Uterus (tissue), 4 donors: ENCODE data around the gene ABHD15. TPM values are rescaled to one million over a fixed set of nuclear protein-coding genes. Genes with fewer than 3 reads are reported as not detected.

Experiments used
- DNase-seq, 2 donors: peaks; one replicate each; pipeline ENCODE4 v3.0.0-alpha.2; 2019 to 2020
- H3K27ac ChIP-seq, 2 donors: fragments of 200-600 bp; sonication (generic); 1 replicate in 1 of 2; 2 replicates in 1 of 2; pipeline ENCODE4 v1.5.1; 2016 to 2018
- H3K27me3 ChIP-seq, 2 donors: fragments of 200-600 bp; sonication (generic); one replicate each; pipeline ENCODE4 v1.5.1; 2018 to 2019; ENCODE audit warnings: control low read depth in 1 of 2
- H3K36me3 ChIP-seq, 2 donors: fragments of 200-600 bp; sonication (generic); one replicate each; pipeline ENCODE4 v1.5.1; 2019; ENCODE audit warnings: control low read depth in 1 of 2
- H3K4me1 ChIP-seq, 2 donors: fragments of 200-600 bp; sonication (generic); one replicate each; pipeline ENCODE4 v1.5.1; 2018 to 2019; ENCODE audit warnings: control low read depth in 1 of 2
- H3K4me3 ChIP-seq, 2 donors: fragments of 200-600 bp; sonication (generic); 1 replicate in 1 of 2; 2 replicates in 1 of 2; pipeline ENCODE4 v1.5.1; 2018 to 2019; ENCODE audit warnings: mild to moderate bottlenecking in 1 of 2
- H3K9me3 ChIP-seq, 2 donors: fragments of 200-600 bp; sonication (generic); one replicate each; pipeline ENCODE4 v1.5.1; 2019; ENCODE audit warnings: control low read depth in 1 of 2
- POLR2A ChIP-seq, 2 donors: fragments of 450-650 bp; IDR thresholded peaks; one replicate each; pipeline ENCODE4 v1.6.1; 2016; ENCODE audit warnings: antibody characterized with exemption in 2 of 2, mild to moderate bottlenecking in 1 of 2, moderate library complexity in 1 of 2
- intact Hi-C: fragments of 100-400 bp; cut with DNase I; formaldehyde crosslinking; loops from one replicate; pipeline ENCODE4 v1.15.1; 2023; ENCODE audit warnings: low total_unique reads
- total RNA-seq, 4 donors: library from RNA; depleted of rRNA in 3 of 4; stranded (reverse); fragments of >200 nt in 3 of 4; gene quantifications; one replicate each; pipeline versions ENCODE4 v1.1.0 to v1.2.4, GENCODE V29; 2014 to 2023
- TF ChIP-seq, protein P1 (sequence below), 4 experiments: fragments of 200-600 bp in 2 of 4; fragments of 450-650 bp in 2 of 4; sonication (generic) in 2 of 4; IDR thresholded peaks; one replicate each; pipeline ENCODE4 v1.5.1; 2016 to 2019; ENCODE audit warnings: antibody characterized with exemption in 4 of 4, mild to moderate bottlenecking in 2 of 4, moderate library complexity in 1 of 4
- donor health status: DM: yes; HTN: yes; CAD: no.

ABHD15 gene
- total RNA-seq, 4 donors from 2014 or later, result 0.26 to 11.4 (median 4.4) TPM

DNA sequence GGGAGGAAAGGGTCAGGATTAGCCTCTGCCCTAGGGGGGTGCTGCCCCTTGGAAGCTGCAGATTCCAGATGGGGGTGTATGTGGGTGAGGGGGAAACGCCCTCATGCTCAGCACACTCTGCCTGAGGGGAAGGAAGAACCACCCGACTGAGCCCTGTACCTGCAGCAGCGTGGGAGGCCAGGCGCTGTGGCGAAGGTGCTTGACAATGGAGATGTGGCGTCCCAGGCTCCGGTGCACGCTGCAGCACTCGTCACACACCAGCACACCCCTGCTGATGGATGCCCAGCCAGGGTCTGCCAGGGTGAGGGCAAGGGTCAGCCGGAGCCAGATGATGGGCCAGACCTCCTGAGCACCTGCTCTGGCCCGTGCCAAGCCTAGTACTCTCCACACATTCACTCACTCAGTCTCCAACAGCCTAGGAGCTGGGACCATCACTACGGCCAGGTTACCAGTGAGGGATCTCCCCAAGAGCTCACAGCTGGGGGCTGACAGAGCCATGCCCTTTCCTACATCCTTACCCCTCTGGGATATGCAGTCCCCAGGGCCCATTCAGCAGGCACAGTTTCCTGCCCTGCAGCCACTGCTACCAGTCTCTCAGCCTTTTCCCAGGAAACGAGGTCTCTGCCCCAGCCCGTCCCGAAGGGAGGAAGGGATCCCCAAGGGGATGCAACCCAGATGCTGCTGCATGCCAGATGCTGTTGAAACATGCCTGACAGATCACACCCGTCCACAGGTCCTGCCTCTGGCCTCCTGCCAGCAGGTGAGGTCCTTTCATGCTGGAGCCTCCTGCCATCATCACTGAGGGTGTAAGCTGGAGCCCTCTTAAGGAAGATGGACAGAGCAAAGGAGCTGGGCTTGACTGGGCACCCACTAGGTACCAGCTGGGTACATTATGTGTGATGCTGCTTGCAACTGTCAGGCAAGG is 16.7 kb upstream of the ABHD15 start:
- H3K27ac ChIP-seq, result peak overlapping the region in 1 of 2 donors; percentile 53
- no peak for TF ChIP-seq POLR2A (IDR thresholded peaks at IDR 0.05)
- TF ChIP-seq, protein P1, sequence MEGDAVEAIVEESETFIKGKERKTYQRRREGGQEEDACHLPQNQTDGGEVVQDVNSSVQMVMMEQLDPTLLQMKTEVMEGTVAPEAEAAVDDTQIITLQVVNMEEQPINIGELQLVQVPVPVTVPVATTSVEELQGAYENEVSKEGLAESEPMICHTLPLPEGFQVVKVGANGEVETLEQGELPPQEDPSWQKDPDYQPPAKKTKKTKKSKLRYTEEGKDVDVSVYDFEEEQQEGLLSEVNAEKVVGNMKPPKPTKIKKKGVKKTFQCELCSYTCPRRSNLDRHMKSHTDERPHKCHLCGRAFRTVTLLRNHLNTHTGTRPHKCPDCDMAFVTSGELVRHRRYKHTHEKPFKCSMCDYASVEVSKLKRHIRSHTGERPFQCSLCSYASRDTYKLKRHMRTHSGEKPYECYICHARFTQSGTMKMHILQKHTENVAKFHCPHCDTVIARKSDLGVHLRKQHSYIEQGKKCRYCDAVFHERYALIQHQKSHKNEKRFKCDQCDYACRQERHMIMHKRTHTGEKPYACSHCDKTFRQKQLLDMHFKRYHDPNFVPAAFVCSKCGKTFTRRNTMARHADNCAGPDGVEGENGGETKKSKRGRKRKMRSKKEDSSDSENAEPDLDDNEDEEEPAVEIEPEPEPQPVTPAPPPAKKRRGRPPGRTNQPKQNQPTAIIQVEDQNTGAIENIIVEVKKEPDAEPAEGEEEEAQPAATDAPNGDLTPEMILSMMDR (IDR thresholded peaks at IDR 0.05), result no peak
- H3K9me3 ChIP-seq, result no peaks in the 10 kb centered on the region
- H3K27me3 ChIP-seq, result no peaks in the 10 kb centered on the region
- H3K4me1 ChIP-seq, result peaks cover 0 to 6% of the 10 kb centered on the region in 2 donors
- intact Hi-C loops, result no loop called here
- DNase-seq, result peak; percentile 17 to 28
- H3K36me3 ChIP-seq, result no peaks in the 10 kb centered on the region
- no peak overlapping the region for H3K4me3 ChIP-seq

DNA sequence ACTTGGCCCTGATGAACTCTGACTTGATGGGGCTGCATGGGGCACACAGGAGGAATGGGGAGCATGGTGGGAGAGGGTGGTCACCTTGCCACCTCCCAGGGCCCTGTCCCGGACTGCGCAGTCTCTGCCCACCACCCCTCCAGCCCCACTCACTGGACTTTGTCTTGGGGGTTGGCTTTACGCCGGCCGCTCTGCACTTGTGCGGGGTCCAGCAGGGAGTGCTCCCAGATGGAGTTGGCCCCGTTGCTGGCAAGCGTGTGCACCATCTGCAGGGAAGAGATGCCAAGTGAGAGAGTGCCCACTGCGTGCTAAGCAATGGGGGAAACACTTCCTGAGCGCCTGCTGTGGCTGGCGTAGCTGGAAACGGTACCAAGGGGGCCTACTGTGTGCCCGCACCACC is 15.9 kb upstream of the ABHD15 start:
- peaks cover 0 to 5% of the 10 kb centered on the region in 2 donors for H3K4me1 ChIP-seq
- no peak for TF ChIP-seq POLR2A (IDR thresholded peaks at IDR 0.05)
- TF ChIP-seq, protein P1 (IDR thresholded peaks at IDR 0.05), result no peak
- no peak overlapping the region for H3K4me3 ChIP-seq
- H3K27me3 ChIP-seq, result no peaks in the 10 kb centered on the region
- DNase-seq, result no peak
- H3K9me3 ChIP-seq, result no peaks in the 10 kb centered on the region
- H3K36me3 ChIP-seq, result no peaks in the 10 kb centered on the region
- H3K27ac ChIP-seq, result no peak overlapping the region
- intact Hi-C loops, result no loop called here

DNA sequence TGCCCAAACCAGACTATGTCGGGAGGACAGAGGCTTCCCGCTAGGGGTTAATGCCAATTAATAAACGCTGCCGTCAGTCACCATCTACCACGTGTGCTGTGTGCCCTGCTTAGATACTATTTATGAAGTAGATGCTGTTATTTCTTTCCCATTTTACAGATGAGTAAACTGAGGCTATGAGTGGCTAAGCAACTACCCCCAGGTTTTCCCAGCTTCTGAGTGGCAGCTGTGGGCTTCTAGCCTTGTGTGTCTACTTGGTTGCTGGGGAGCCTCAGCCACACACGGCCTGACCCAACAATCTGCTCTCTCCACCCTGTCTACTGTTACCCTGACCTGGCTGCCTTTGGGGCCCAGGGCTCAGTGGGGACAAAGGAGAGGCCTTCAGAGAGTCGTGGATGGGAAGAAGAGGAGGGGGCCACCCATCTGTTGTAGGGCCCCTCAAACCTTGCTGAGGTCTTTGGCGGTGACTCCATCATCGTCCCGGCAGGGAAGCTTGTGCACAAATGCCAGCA is 15.5 kb upstream of the ABHD15 start:
- no peak overlapping the region for H3K27ac ChIP-seq
- intact Hi-C loops, result no loop called here

DNA sequence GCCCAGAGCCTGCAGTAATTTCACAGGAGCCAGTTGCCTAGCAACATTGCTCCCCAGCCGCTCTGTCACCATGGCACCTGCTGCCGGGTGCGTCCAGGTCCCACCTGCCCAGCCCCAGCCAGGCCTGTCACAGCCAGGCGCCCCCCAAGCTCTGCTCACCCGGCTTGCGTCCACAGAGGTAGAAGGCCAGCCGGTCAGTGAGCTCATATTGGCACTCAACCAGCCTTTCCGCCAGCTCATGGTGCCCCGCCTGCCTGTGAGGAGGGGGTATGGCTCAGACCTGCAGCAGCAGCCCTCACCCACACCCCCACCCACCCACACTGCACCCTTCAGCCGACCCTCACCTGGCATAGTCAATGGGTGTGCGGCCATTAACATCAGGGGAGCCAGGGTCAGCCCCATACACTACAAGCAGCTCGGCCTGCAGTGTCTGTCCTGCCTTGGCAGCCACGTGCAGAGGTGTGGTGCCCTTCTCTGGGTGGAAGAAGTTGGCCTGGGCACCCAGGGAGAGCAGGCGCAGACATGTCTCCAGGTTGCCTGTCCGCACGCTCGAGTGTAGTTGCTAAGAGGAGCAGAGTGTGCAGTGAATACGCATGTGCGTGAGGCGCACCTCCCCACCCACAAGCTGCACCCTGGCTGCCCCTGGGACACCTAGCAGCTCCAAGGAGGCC is 14.9 kb upstream of the ABHD15 start:
- peak in 1 of 2 donors; percentile 21 for DNase-seq
- Histone ChIP-seq H3K4me3 (no peak overlapping the region), H3K36me3 (no peaks in the 10 kb centered on the region), H3K27me3 (no peaks in the 10 kb centered on the region), H3K27ac (no peak overlapping the region), H3K4me1 (peaks cover 3 to 10% of the 10 kb centered on the region in 2 donors), H3K9me3 (no peaks in the 10 kb centered on the region)
- TF ChIP-seq, protein P1 (IDR thresholded peaks at IDR 0.05), result no peak
- TF ChIP-seq POLR2A (IDR thresholded peaks at IDR 0.05), result no peak
- intact Hi-C loops, result no loop called here

More for the DNA sequence above, 15.5 kb upstream of the ABHD15 start:
- H3K27me3 ChIP-seq, result no peaks in the 10 kb centered on the region
- DNase-seq, result no peak
- TF ChIP-seq POLR2A (IDR thresholded peaks at IDR 0.05), result no peak
- TF ChIP-seq, protein P1 (IDR thresholded peaks at IDR 0.05), result no peak
- H3K9me3 ChIP-seq, result no peaks in the 10 kb centered on the region
- no peaks in the 10 kb centered on the region for H3K36me3 ChIP-seq
- H3K4me1 ChIP-seq, result peaks cover 3 to 8% of the 10 kb centered on the region in 2 donors
- H3K4me3 ChIP-seq, result no peak overlapping the region
